ENCODE measurements around the gene FOXN3.

GRCh38 chr14:89246290-89246689 is 170.7 kb downstream of the FOXN3 start:
- TF ChIP-seq FOXP2 (optimal IDR thresholded peaks at IDR 0.05; ENCODE audit: control extremely low read depth, extremely low read length, insufficient read depth) (no peak), EZH2 (IDR thresholded peaks at IDR 0.05) (no peak), POLR2AphosphoS5 (IDR thresholded peaks at IDR 0.05; ENCODE audit: borderline replicate concordance, low read depth, low read length) (no peak)

Measured in SK-N-MC (cell line).